ENCODE data around the gene UTP20.

Gene UTP20

GRCh38 chr12:101436136-101436535 lies 156.2 kb downstream of the UTP20 start:
- no peak for TF ChIP-seq GATA1 (IDR thresholded peaks at IDR 0.05; ENCODE audit: low read depth, low read length)
- no peak for TF ChIP-seq POLR2A (IDR thresholded peaks at IDR 0.05; ENCODE audit: low read length)
- peak in 1 of 2 experiments; percentile 1 for DNase-seq

Measured in erythroblast (primary cell).